K562 (cell line): ENCODE data around the gene KIAA1958. TPM values are rescaled to one million over a fixed set of nuclear protein-coding genes. Genes with fewer than 3 reads are reported as not detected.

Experiments
- AFF4 ChIP-seq: sonication (generic); formaldehyde crosslinking; IDR thresholded peaks from 2 replicates; pipeline ENCODE4 v1.8.0; 2023; ENCODE audit warnings: mild to moderate bottlenecking, missing genetic modification reagents
- C11orf30 ChIP-seq: fragments of 450-650 bp; IDR thresholded peaks from 2 replicates; pipeline ENCODE4 v1.6.1; 2016; ENCODE audit warnings: low read depth, mild to moderate bottlenecking
- CEBPB ChIP-seq: fragments of 450-650 bp; IDR thresholded peaks from 2 replicates; pipeline ENCODE4 v1.6.1; 2016; ENCODE audit warnings: missing genetic modification characterization, missing compliant biosample characterization
- HDAC8 ChIP-seq: fragments of 450-650 bp; IDR thresholded peaks from 2 replicates; pipeline ENCODE4 v1.6.1; 2016; ENCODE audit warnings: mild to moderate bottlenecking, missing genetic modification characterization, moderate library complexity, missing compliant biosample characterization
- HMGN3 ChIP-seq: IDR thresholded peaks from 2 replicates; pipeline ENCODE4 v1.6.1; 2011; ENCODE audit warnings: borderline replicate concordance, low read depth, mild to moderate bottlenecking, mixed read lengths, low read length; ENCODE audit not compliant: insufficient read length; ENCODE audit errors: extremely low read depth
- KAT7 ChIP-seq: sonication (generic); formaldehyde crosslinking; IDR thresholded peaks from 2 replicates; pipeline ENCODE4 v1.8.0; 2022; ENCODE audit warnings: missing genetic modification reagents, mild to moderate bottlenecking, borderline replicate concordance
- NUFIP1 ChIP-seq: fragments of 450-650 bp; IDR thresholded peaks from 2 replicates; pipeline ENCODE4 v1.6.1; 2018; ENCODE audit not compliant: partially characterized antibody
- RBM15 ChIP-seq: fragments of 200-400 bp; formaldehyde crosslinking; IDR thresholded peaks from 2 replicates; pipeline ENCODE4 v1.6.1; 2018; ENCODE audit warnings: mild to moderate bottlenecking, low read length, moderate library complexity; ENCODE audit not compliant: insufficient read depth
- SMAD2 ChIP-seq: fragments of 150-350 bp; IDR thresholded peaks from 2 replicates; pipeline ENCODE4 v1.6.1; 2014; ENCODE audit warnings: low read depth, mild to moderate bottlenecking, low read length
- ZNF354B ChIP-seq: fragments of 250-450 bp; sonication (Bioruptor Pico); IDR thresholded peaks from 2 replicates; pipeline ENCODE4 v1.4.0; 2020
- ZNF431 ChIP-seq: sonication (generic); formaldehyde crosslinking; IDR thresholded peaks from 2 replicates; pipeline ENCODE4 v1.8.0; 2022; ENCODE audit warnings: mild to moderate bottlenecking, missing genetic modification reagents
- ZNF764 ChIP-seq: fragments of 250-450 bp; sonication (Bioruptor Pico); IDR thresholded peaks from 2 replicates; pipeline ENCODE4 v1.4.0; 2020; ENCODE audit warnings: low read depth, mild to moderate bottlenecking, moderate library complexity
- polyA plus RNA-seq, 8 experiments: library from polyadenylated mRNA; depleted of rRNA in 4 of 8; stranded (reverse) in 5 of 8; unstranded in 3 of 8; fragments of >200 nt; fragmentation: Nextera tagmentation in 2 of 8; fragmentation: Illumina TruSeq in 1 of 8; extraction: Ambion mirVana in 2 of 8; extraction: Trizol in 1 of 8; gene quantifications; 2 replicates each; pipeline versions ENCODE4 v1.2.1 to v1.2.3, GENCODE V29; 2011 to 2014; ENCODE audit warnings: inconsistent platforms in 1 of 8, missing spikeins in 1 of 8
- total RNA-seq, 7 experiments: library from RNA; depleted of rRNA in 6 of 7; stranded (reverse); fragments of >200 nt in 6 of 7; fragmentation: Illumina TruSeq in 2 of 7; extraction: Trizol in 2 of 7; gene quantifications; 2 replicates each; pipeline versions ENCODE4 v1.2.1 to v1.2.3, GENCODE V29; 2011 to 2021; ENCODE audit warnings: low replicate concordance in 1 of 7
- TF ChIP-seq, protein P1 (sequence below), 2 experiments: fragments of 450-650 bp; IDR thresholded peaks; 2 replicates each; pipeline ENCODE4 v1.6.1; 2016; ENCODE audit warnings: mild to moderate bottlenecking in 2 of 2, borderline replicate concordance in 1 of 2, low read depth in 1 of 2, moderate library complexity in 1 of 2
- TF ChIP-seq, protein P2 (sequence below): fragments of 450-650 bp; formaldehyde crosslinking; IDR thresholded peaks from 2 replicates; pipeline ENCODE4 v1.4.0; 2020; ENCODE audit warnings: mild to moderate bottlenecking, moderate library complexity

Gene KIAA1958
- total and polyA plus RNA-seq, 9 of the 15 experiments (the other 6 are each of a cell fraction or from before 2014, with no cell fraction given): 1.1 to 16.0 (median 10.1) TPM

DNA sequence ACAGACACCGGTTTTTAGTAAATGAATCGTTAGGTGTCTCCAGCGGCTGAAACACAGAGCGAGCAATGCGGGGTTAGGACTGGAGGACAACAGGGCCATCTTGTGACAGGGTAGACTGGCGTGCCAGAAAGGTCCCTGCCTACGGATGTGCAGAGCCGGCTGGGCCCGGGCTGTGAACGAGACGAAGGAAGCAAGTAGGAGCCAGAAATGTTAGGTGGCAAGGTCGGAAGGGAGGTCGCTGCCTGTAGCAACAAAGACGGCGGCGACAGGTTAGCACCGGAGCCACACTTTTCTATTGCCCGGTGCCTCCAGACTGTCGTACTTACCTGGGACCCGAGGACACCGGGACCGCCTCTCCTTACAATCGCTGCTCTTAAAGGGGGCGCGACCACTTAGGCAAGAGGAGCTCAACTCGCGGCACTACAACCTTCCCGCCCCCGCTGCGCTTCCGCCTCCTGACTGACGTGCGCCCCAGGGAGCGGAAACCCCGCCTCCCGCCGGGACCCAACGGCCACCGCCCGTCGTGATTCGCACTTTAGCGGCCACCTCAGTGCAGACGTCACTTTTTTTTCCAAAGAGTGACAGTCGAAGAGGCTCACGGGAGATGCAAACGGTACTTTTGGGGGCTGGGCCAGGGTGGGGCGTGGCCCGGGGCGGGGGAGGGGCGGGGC lies 231.2 kb downstream of the KIAA1958 start, which contains the start of gene INIP (continued):
- TF ChIP-seq ZNF431 (no peak), RBM15 (no peak), ZNF764 (CRISPR knock-in tag) (no peak), HMGN3 (peak; percentile 87), C11orf30 (peak; percentile 52; the same call in 1 of the 2 replicates), ZNF354B (CRISPR knock-in tag) (no peak), NUFIP1 (no peak), HDAC8 (no peak), CEBPB (peak; percentile 34; the same call in 1 of the 2 replicates), SMAD2 (no peak), KAT7 (CRISPR knock-in tag) (no peak), AFF4 (CRISPR knock-in tag) (peak; percentile 70; the same call in 1 of the 2 replicates)
- TF ChIP-seq, protein P1, sequence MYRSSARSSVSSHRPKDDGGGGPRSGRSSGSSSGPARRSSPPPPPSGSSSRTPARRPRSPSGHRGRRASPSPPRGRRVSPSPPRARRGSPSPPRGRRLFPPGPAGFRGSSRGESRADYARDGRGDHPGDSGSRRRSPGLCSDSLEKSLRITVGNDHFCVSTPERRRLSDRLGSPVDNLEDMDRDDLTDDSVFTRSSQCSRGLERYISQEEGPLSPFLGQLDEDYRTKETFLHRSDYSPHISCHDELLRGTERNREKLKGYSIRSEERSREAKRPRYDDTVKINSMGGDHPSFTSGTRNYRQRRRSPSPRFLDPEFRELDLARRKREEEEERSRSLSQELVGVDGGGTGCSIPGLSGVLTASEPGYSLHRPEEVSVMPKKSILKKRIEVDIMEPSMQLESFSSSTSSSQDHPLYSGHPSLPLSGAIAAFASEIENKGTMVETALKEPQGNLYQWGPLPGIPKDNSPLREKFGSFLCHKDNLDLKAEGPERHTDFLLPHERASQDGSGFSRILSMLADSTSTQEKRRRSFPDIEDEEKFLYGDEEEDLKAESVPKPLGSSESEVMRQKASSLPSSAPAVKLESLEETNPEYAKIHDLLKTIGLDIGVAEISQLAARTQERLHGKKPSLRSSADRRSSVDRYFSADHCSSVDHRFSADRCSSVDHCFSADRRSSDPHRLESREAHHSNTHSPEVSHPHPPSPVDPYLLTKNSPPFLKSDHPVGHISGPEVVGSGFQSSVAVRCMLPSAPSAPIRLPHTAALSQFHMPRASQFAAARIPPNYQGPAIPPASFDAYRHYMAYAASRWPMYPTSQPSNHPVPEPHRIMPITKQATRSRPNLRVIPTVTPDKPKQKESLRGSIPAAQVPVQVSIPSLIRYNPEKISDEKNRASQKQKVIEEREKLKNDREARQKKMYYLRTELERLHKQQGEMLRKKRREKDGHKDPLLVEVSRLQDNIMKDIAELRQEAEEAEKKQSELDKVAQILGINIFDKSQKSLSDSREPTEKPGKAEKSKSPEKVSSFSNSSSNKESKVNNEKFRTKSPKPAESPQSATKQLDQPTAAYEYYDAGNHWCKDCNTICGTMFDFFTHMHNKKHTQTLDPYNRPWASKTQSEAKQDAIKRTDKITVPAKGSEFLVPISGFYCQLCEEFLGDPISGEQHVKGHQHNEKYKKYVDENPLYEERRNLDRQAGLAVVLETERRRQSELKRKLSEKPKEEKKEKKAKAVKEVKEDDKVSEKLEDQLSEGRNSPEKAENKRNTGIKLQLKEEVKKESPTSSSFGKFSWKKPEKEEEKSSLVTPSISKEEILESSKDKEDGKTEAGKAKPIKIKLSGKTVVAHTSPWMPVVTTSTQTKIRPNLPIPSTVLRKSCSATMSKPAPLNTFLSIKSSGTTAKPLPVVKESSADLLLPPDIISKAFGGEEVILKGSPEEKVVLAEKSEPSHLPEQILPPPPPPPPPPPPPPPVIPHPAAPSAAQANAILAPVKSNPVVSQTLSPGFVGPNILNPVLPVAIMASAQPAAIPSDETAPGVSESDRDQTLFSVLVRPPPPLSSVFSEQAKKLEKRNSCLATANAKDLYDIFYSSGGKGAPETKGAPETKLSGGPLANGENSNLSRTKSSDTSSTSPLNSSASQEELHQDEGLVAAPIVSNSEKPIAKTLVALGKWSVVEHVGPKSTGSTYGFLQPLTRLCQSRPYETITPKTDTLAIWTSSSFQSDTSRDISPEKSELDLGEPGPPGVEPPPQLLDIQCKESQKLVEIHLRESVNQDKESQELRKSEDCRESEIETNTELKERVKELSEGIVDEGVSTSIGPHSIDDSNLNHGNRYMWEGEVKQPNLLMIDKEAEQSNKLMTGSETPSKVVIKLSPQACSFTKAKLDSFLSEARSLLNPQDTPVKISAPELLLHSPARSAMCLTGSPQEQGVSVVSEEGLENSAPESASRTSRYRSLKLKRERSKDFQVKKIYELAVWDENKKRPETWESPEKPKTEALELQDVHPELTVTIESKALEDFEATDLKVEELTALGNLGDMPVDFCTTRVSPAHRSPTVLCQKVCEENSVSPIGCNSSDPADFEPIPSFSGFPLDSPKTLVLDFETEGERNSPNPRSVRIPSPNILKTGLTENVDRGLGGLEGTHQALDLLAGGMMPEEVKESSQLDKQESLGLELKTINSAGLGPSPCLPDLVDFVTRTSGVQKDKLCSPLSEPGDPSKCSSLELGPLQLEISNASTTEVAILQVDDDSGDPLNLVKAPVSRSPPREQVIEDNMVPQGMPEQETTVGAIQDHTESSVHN (IDR thresholded peaks at IDR 0.05; ENCODE audit: borderline replicate concordance in 1 of 2, low read depth in 1 of 2): no peak
- TF ChIP-seq, protein P2, sequence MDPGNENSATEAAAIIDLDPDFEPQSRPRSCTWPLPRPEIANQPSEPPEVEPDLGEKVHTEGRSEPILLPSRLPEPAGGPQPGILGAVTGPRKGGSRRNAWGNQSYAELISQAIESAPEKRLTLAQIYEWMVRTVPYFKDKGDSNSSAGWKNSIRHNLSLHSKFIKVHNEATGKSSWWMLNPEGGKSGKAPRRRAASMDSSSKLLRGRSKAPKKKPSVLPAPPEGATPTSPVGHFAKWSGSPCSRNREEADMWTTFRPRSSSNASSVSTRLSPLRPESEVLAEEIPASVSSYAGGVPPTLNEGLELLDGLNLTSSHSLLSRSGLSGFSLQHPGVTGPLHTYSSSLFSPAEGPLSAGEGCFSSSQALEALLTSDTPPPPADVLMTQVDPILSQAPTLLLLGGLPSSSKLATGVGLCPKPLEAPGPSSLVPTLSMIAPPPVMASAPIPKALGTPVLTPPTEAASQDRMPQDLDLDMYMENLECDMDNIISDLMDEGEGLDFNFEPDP (CRISPR knock-in tag): no peak
